NT2/D1 (cell line): ENCODE data around the gene TEC.

Experiments
- YY1 ChIP-seq: IDR thresholded peaks from 2 replicates; pipeline ENCODE4 v1.6.1; 2011; ENCODE audit not compliant: insufficient read length, insufficient read depth
- ZNF274 ChIP-seq: IDR thresholded peaks from 2 replicates; pipeline ENCODE4 v1.6.1; 2011; ENCODE audit warnings: mild to moderate bottlenecking, low read depth, low read length

GRCh38 chr4:48147621-48148020 is 122.0 kb downstream of the TEC start:
- TF ChIP-seq YY1 (no peak), ZNF274 (no peak)
